Peyer's patch (tissue), 4 donors: ENCODE measurements around the gene RAD51C. TPM values are rescaled to one million over a fixed set of nuclear protein-coding genes. Genes with fewer than 3 reads are reported as not detected.

Source experiments
- DNase-seq, 3 donors: peaks; one replicate each; pipeline ENCODE4 v3.0.0-alpha.2; 2017 to 2019
- H3K27ac ChIP-seq, 4 donors: fragments of 200-600 bp; sonication (generic); one replicate each; pipeline ENCODE4 v1.5.1; 2016 to 2019
- H3K27me3 ChIP-seq, 2 donors: fragments of 200-600 bp; sonication (generic); one replicate each; pipeline ENCODE4 v1.5.1; 2019
- H3K36me3 ChIP-seq, 3 donors: fragments of 200-600 bp; sonication (generic); one replicate each; pipeline ENCODE4 v1.5.1; 2016 to 2019
- H3K4me1 ChIP-seq, 4 donors: fragments of 200-600 bp; sonication (generic); one replicate each; pipeline ENCODE4 v1.5.1; 2016 to 2019
- H3K4me3 ChIP-seq, 4 donors: fragments of 200-600 bp; sonication (generic); 1 replicate in 3 of 4; 2 replicates in 1 of 4; pipeline ENCODE4 v1.5.1; 2016 to 2019; ENCODE audit warnings: mild to moderate bottlenecking in 1 of 4
- H3K9me3 ChIP-seq, 4 donors: fragments of 200-600 bp; sonication (generic); one replicate each; pipeline ENCODE4 v1.5.1; 2016 to 2019; ENCODE audit warnings: mild to moderate bottlenecking in 1 of 4
- POLR2A ChIP-seq, 2 donors: fragments of 450-650 bp; IDR thresholded peaks; one replicate each; pipeline ENCODE4 v1.5.1; 2017; ENCODE audit warnings: antibody characterized with exemption in 2 of 2, mild to moderate bottlenecking in 2 of 2, moderate library complexity in 2 of 2
- total RNA-seq, 4 donors: library from RNA; depleted of rRNA; stranded (reverse); fragments of >200 nt; gene quantifications; one replicate each; pipeline ENCODE4 v1.1.0, GENCODE V29; 2016
- TF ChIP-seq, protein P1 (sequence below), 6 experiments: fragments of 450-650 bp in 4 of 6; fragments of 200-600 bp in 2 of 6; sonication (generic) in 1 of 6; IDR thresholded peaks; one replicate each; pipeline ENCODE4 v1.5.1; 2017 to 2019; ENCODE audit warnings: antibody characterized with exemption in 6 of 6, mild to moderate bottlenecking in 3 of 6, moderate library complexity in 1 of 6

Gene RAD51C
- total RNA-seq, 4 donors from 2014 or later, result 4.0 to 41.3 (median 8.3) TPM

DNA sequence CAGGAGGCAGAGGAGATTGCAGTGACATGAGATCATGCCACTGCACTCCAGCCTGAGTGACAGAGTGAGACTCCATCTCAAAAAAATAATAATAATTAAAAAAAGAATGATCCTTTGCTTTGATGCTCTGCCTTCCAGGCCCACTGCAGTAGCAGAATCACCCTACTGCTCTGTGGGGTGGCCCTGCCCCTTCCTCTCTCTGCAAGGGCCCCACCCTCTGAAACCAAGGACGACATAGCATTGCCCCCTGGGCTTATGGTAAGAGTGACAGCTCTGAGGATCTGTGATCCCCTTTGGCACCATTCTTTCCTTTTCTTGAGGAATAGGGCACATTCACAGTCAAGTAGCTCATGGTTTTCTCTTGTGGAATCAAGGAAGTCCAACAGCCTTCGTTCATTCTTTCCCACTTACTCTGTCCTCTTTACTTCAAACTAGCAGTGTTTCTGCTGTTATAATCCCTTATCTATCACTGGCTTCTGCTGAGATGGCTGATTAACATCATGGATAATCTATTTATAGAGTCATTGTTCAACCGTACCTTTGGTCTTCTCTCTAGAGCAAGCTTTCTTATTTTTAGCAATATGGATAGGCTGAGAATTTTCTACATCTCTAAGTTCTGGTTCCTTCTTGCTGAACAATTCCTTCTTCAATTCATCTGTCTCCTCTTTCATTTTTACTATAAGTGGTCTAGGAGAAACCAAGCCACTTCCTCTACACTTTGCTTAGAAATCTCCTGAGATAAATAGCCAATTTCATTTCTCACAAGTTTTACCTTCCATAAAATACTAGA, 14.1 kb downstream of the RAD51C start:
- Histone ChIP-seq H3K4me3 (no peak overlapping the region), H3K9me3 (no peaks in the 10 kb centered on the region), H3K4me1 (no peaks in the 10 kb centered on the region), H3K27ac (no peak overlapping the region), H3K27me3 (no peaks in the 10 kb centered on the region), H3K36me3 (no peaks in the 10 kb centered on the region)
- DNase-seq, result no peak
- no peak for TF ChIP-seq POLR2A (IDR thresholded peaks at IDR 0.05)

GRCh38 chr17:58710948-58711552, 18.6 kb downstream of the RAD51C start:
- no peak for TF ChIP-seq POLR2A (IDR thresholded peaks at IDR 0.05)
- TF ChIP-seq, protein P1, sequence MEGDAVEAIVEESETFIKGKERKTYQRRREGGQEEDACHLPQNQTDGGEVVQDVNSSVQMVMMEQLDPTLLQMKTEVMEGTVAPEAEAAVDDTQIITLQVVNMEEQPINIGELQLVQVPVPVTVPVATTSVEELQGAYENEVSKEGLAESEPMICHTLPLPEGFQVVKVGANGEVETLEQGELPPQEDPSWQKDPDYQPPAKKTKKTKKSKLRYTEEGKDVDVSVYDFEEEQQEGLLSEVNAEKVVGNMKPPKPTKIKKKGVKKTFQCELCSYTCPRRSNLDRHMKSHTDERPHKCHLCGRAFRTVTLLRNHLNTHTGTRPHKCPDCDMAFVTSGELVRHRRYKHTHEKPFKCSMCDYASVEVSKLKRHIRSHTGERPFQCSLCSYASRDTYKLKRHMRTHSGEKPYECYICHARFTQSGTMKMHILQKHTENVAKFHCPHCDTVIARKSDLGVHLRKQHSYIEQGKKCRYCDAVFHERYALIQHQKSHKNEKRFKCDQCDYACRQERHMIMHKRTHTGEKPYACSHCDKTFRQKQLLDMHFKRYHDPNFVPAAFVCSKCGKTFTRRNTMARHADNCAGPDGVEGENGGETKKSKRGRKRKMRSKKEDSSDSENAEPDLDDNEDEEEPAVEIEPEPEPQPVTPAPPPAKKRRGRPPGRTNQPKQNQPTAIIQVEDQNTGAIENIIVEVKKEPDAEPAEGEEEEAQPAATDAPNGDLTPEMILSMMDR (IDR thresholded peaks at IDR 0.05), result peak in 5 of 6 experiments; percentile 69 to 83 (median 78)
- no peaks in the 10 kb centered on the region for H3K27me3 ChIP-seq
- H3K9me3 ChIP-seq, result no peaks in the 10 kb centered on the region
- no peaks in the 10 kb centered on the region for H3K4me1 ChIP-seq
- no peaks in the 10 kb centered on the region for H3K36me3 ChIP-seq
- H3K27ac ChIP-seq, result no peak overlapping the region
- DNase-seq, result peak in 2 of 3 donors; percentile 54 to 64
- no peak overlapping the region for H3K4me3 ChIP-seq

GRCh38 chr17:58722274-58722673, 29.9 kb downstream of the RAD51C start:
- TF ChIP-seq POLR2A (IDR thresholded peaks at IDR 0.05), result no peak
- TF ChIP-seq, protein P1 (IDR thresholded peaks at IDR 0.05), result no peak
- no peak overlapping the region for H3K4me3 ChIP-seq
- DNase-seq, result no peak
- no peaks in the 10 kb centered on the region for H3K27me3 ChIP-seq
- H3K4me1 ChIP-seq, result no peaks in the 10 kb centered on the region
- no peak overlapping the region for H3K27ac ChIP-seq
- no peaks in the 10 kb centered on the region for H3K9me3 ChIP-seq
- peaks cover 0 to 3% (median 0%) of the 10 kb centered on the region in 3 donors for H3K36me3 ChIP-seq

- Histone ChIP-seq H3K9me3 (no peaks in the 10 kb centered on the region), H3K4me3 (no peak overlapping the region), H3K27ac (no peak overlapping the region), H3K36me3 (no peaks in the 10 kb centered on the region), H3K4me1 (no peaks in the 10 kb centered on the region), H3K27me3 (no peaks in the 10 kb centered on the region)
- no peak for TF ChIP-seq POLR2A (IDR thresholded peaks at IDR 0.05)
- TF ChIP-seq, protein P1 (IDR thresholded peaks at IDR 0.05), result no peak
- no peak for DNase-seq
Observed at GRCh38 chr17:58722696-58723095, 30.3 kb downstream of the RAD51C start.

DNA sequence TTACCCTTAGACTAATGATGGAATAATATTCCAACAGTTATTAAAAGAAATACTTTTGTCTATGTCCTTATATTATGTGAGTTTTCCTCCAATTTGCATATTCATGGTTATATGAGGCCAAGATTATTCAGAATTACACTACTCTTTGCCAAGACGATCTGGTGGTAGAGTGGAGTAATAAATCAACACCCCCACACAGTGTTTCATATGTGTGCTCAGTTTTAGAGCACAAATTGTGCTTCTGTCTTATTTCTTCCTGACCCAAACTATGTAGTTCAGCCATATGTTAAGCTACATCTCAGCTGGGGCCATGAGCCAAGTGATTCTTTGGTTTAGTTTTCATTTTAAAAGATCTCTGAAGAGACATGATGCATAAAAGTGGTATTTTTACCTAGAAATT, 36.4 kb downstream of the RAD51C start:
- H3K27me3 ChIP-seq, result no peaks in the 10 kb centered on the region
- H3K4me3 ChIP-seq, result no peak overlapping the region
- no peak overlapping the region for H3K27ac ChIP-seq
- H3K4me1 ChIP-seq, result no peaks in the 10 kb centered on the region
- H3K9me3 ChIP-seq, result no peaks in the 10 kb centered on the region
- no peaks in the 10 kb centered on the region for H3K36me3 ChIP-seq
- TF ChIP-seq, protein P1 (IDR thresholded peaks at IDR 0.05), result no peak
- no peak for TF ChIP-seq POLR2A (IDR thresholded peaks at IDR 0.05)
- no peak for DNase-seq

DNA sequence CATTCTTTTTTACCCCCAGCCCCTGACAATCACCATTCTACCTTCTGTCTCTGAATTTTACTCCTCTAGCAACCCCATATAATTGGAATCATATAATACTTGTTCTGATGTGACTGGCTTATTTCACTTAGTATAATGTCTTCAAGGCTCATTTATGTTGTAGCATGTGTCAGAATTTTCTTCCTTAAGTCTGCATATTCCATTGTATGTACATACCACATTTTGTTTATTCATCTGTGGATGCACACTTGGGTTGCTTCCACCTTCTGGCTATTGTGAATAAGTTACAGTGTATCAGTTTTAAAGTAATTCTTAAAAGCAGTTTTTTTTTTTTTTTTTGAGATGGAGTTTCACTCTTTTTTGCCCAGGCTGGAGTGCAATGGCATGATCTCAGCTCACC, 38.5 kb downstream of the RAD51C start:
- H3K27me3 ChIP-seq, result no peaks in the 10 kb centered on the region
- H3K27ac ChIP-seq, result no peak overlapping the region
- DNase-seq, result no peak
- no peaks in the 10 kb centered on the region for H3K9me3 ChIP-seq
- TF ChIP-seq POLR2A (IDR thresholded peaks at IDR 0.05), result no peak
- TF ChIP-seq, protein P1 (IDR thresholded peaks at IDR 0.05), result no peak
- H3K36me3 ChIP-seq, result no peaks in the 10 kb centered on the region
- no peaks in the 10 kb centered on the region for H3K4me1 ChIP-seq
- no peak overlapping the region for H3K4me3 ChIP-seq
